ENCODE data around the gene ZNF726.
"Not testable (repeated sequence)": the region's sequence is repeated elsewhere in the genome, so short reads cannot be mapped to it uniquely, and the experiment has no call there.

ZNF726 gene

DNA sequence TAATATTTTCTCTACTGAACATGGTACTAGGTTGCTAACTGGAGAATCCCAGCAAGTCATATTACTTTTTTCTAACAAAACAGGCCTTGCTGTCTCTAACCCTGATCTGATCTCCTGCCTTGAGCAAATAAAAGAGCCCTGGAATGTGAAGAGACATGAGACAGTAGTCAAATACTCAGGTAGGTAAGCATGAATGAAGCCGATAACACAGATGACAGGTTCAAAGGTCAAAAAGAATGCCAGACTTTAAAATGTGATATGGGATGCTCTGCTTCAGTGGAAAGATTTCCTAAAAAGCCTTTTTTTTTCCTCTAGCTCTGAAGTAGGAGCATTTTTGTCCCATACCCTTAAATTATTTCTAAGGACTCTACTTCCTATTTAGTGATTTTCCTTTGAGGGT is 28.7 kb downstream of the ZNF726 start:
- no peak for DNase-seq (ENCODE audit: low read depth in 2 of 2, low spot score in 1 of 2)

GRCh38 chr19:23946569-23946968 is 31.9 kb downstream of the ZNF726 start:
- no peak for DNase-seq (ENCODE audit: low read depth in 2 of 2, low spot score in 1 of 2)

DNA sequence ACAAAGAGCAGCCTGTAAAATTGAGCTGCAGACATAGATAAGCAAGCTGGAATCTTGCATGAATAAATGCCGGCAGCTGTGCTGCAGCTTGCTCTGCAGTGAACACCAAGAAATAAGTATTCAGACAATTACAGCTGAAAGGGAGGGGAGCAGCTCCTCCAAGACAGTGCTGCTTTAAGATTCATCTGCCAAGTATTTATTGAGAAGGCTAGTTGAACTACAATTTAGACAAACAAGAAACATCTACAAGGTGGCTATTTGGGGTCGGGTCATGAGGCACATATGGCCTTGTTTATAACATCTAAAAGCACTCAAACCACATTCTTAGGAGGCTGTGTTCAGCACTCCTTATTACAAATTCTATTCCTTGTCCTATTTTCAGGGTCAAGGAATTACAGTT is 34.9 kb downstream of the ZNF726 start:
- DNase-seq (ENCODE audit: low read depth in 2 of 2, low spot score in 1 of 2), result no peak

GRCh38 chr19:23956051-23956450 is 41.4 kb downstream of the ZNF726 start:
- no peak for DNase-seq (ENCODE audit: low read depth in 2 of 2, low spot score in 1 of 2)

DNA sequence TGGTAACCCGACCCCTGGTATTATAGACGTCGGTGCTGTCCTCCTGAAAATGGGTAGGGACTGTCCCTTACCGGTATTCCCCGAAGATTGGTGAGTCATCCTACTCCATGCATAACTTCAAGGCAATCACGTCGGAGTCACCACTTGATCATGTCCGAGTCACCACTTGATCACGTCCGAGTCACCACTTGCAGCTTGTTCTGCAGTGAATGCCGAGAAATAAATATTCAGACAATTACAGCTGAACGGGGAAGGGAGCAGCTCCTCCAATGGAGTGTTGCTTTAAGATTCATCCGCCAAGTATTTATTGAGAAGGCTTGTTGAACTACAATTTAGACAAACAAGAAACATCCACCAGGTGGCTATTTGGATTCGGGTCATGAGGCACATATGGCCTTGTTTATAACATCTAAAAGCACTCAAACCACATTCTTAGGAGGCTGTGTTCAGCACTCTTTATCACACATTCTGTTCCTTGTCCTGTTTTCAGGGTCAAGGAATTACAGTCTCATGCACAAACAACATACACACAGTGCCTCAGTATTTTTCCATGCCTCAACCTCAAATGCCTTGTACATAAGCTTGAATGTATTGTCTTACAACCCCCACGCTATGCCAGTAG is 43.1 kb downstream of the ZNF726 start:
- no peak for DNase-seq (ENCODE audit: low read depth in 2 of 2, low spot score in 1 of 2)

DNA sequence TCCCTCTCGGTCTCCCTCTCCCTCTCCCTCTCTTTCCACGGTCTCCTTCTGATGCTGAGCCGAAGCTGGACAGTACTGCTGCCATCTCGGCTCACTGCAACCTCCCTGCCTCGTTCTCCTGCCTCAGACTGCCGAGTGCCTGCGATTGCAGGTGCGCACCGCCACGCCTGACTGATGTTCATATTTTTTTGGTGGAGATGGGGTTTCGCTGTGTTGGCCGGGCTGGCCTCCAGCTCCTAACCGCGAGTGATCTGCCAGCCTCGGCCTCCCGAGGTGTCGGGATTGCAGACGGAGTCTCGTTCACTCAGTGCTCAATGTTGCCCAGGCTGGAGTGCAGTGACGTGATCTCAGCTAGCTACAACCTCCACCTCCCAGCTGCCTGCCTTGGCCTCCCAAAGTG is 48.7 kb downstream of the ZNF726 start:
- DNase-seq (ENCODE audit: low read depth in 2 of 2, low spot score in 1 of 2), result not testable (repeated sequence)

DNA sequence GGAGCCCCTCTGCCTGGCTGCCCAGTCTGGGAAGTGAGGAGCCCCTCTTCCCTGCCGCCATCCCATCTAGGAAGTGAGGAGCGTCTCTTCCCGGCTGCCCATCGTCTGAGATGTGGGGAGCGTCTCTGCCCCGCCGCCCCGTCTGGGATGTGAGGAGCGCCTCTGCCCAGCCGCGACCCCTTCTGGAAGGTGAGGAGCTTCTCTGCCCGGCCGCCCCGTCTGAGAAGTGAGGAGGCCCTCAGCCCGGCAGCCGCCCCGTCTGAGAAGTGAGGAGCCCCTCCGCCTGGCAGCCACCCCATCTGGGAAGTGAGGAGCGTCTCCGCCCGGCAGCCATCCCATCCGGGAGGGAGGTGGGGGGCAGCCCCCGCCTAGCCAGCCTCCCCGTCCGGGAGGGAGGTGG is 49.2 kb downstream of the ZNF726 start:
- not testable (repeated sequence) for DNase-seq (ENCODE audit: low read depth in 2 of 2, low spot score in 1 of 2)

GRCh38 chr19:23964334-23964733 is 49.6 kb downstream of the ZNF726 start:
- DNase-seq (ENCODE audit: low read depth in 2 of 2, low spot score in 1 of 2), result not testable (repeated sequence)

- DNase-seq (ENCODE audit: low read depth in 2 of 2, low spot score in 1 of 2), result no peak
These were observed 54.9 kb downstream of the ZNF726 start for GRCh38 chr19:23969630-23970029.

DNA sequence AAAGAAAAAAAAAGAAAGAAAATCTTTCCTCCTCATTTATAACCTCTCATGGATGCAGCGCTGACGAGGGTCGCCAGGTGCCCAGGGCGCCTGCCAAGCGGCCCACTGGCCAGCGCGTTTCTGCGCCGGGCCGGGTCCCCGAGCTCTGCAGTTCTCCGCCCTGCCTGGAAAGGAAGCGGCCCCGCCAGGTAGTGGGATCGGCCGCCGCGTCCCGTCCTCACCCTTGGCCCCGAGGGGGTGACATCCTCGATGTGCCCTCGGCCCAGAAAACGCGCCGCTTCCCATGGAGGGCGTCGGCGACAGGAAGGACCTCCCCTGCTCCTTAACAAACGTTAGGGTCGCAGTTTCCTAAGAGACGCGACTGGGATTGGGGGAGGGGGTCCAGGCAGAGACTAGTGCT is 56.9 kb downstream of the ZNF726 start:
- DNase-seq (ENCODE audit: low read depth in 2 of 2, low spot score in 1 of 2), result no peak

- no peak for DNase-seq (ENCODE audit: low read depth in 2 of 2, low spot score in 1 of 2)
These were observed 57.5 kb downstream of the ZNF726 start for GRCh38 chr19:23972161-23972560.

DNA sequence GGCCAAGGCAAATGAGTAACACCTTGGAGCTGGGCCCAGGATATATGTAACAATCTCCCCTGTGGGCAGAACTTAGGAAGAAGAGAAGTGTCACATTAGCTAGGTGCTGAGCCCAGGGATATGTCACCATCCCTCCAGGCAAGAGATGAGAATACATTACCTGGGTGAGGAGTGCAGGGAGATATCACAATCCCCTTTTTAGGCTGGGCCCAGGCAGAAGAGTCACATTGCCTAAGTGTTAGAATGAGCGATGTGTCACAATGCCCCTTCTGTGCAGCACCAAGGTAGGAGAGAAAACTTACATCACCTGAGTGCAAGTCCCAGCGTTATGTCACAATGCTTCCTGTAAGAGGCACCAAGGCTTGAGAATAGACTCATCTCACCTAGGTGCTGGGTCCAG is 60.3 kb downstream of the ZNF726 start:
- DNase-seq (ENCODE audit: low read depth in 2 of 2, low spot score in 1 of 2), result no peak

- DNase-seq (ENCODE audit: low read depth in 2 of 2, low spot score in 1 of 2), result not testable (repeated sequence)
These were observed 61.9 kb downstream of the ZNF726 start for GRCh38 chr19:23976631-23977030.

- DNase-seq (ENCODE audit: low read depth in 2 of 2, low spot score in 1 of 2), result not testable (repeated sequence)
These were observed 62.6 kb downstream of the ZNF726 start for GRCh38 chr19:23977256-23977655.

GRCh38 chr19:23978068-23978467 is 63.4 kb downstream of the ZNF726 start:
- DNase-seq (ENCODE audit: low read depth in 2 of 2, low spot score in 1 of 2), result no peak

DNA sequence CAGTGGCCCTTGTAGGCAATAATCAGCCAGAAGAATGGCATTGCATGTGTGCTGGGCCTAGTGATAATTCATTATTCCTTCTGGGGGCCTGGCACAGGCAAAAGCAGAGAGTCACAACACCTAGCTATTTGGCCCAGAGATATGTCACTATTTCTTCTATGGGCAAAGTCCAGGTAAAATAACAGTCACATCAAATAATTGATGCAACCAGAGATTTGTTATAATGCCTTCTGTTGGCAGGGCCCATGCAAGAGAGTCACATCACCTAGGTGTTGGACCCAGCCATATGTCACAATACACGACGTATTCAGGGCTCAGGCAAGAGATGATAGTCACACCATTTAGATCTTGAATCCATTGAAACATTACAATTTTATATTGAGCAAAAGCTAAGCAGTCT is 66.1 kb downstream of the ZNF726 start:
- DNase-seq (ENCODE audit: low read depth in 2 of 2, low spot score in 1 of 2), result no peak

GRCh38 chr19:23981863-23982262 is 67.2 kb downstream of the ZNF726 start:
- no peak for DNase-seq (ENCODE audit: low read depth in 2 of 2, low spot score in 1 of 2)

GRCh38 chr19:23983406-23983805 is 68.7 kb downstream of the ZNF726 start:
- no peak for DNase-seq (ENCODE audit: low read depth in 2 of 2, low spot score in 1 of 2)

Measured in stimulated activated CD8-positive, alpha-beta memory T cell treated with anti-CD3 and anti-CD28 coated beads, Interleukin-4, amount 100 ng/mL, for 4 hours (primary cell).